AG04449 (cell line): ENCODE measurements around the gene C3orf49.
A peak's percentile ranks its signal among the peaks of the same experiment; 100 is the strongest.

Experiments
- CTCF ChIA-PET: fragments of 350-600 bp; formaldehyde crosslinking; extraction: SDS; loops from one replicate; lab custom pipeline; 2021; ENCODE audit warnings: antibody characterized with exemption; lab: Yijun Ruan, JAX
- POLR2A ChIA-PET: fragments of 400-600, 350-600 bp; formaldehyde crosslinking; extraction: SDS; loops from one replicate; lab custom pipeline; 2020; ENCODE audit warnings: antibody characterized with exemption, inconsistent platforms; lab: Yijun Ruan, JAX
- DNase-seq: peaks from one replicate; pipeline ENCODE4 v3.0.0-alpha.2; 2010; ENCODE audit warnings: low read depth, low spot score
- H3K4me3 ChIP-seq: 2 replicates; pipeline ENCODE4 v1.5.1; 2011; ENCODE audit warnings: low read depth, mild to moderate bottlenecking, control low read depth, low read length
- TF ChIP-seq, protein P1 (sequence below): IDR thresholded peaks from one replicate; pipeline ENCODE4 v1.5.1; 2011; ENCODE audit warnings: mild to moderate bottlenecking, moderate library complexity, low read length, control low read depth, inconsistent platforms; ENCODE audit not compliant: insufficient read depth; ENCODE audit errors: missing control alignments

Gene C3orf49, protein sequence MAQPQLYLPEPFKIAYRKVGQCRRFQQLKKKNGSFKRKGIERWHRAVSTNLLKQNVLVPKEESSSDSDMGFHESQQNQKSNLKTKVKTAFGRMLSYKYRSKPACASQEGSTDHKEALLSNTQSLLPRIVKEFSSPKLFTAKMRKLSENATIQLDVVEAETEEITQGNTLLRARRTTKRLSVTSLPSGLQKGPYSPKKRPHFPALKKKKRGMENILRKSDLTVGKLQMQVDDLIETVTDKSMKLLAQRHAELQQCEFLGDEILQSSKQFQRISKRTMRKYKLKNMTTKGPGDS

GRCh38 chr3:63819151-63819398, at the start of gene C3orf49:
TSS of gene C3orf49 (plus strand) at chr3:63819299. CDS start at chr3:63819472, 173 bp downstream.
- CTCF ChIA-PET, result interaction anchor here (0.7 to 16.6 kb wide), 20 partner anchors 8 to 584 kb away, joined by 3 to 491 read pairs (median 4); no protein-coding TSS in a partner anchor
- POLR2A ChIA-PET, result no interaction called here
- H3K4me3 ChIP-seq, result no peak within 1 kb of the TSS
- TF ChIP-seq, protein P1, sequence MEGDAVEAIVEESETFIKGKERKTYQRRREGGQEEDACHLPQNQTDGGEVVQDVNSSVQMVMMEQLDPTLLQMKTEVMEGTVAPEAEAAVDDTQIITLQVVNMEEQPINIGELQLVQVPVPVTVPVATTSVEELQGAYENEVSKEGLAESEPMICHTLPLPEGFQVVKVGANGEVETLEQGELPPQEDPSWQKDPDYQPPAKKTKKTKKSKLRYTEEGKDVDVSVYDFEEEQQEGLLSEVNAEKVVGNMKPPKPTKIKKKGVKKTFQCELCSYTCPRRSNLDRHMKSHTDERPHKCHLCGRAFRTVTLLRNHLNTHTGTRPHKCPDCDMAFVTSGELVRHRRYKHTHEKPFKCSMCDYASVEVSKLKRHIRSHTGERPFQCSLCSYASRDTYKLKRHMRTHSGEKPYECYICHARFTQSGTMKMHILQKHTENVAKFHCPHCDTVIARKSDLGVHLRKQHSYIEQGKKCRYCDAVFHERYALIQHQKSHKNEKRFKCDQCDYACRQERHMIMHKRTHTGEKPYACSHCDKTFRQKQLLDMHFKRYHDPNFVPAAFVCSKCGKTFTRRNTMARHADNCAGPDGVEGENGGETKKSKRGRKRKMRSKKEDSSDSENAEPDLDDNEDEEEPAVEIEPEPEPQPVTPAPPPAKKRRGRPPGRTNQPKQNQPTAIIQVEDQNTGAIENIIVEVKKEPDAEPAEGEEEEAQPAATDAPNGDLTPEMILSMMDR, result no peak
- DNase-seq, result no peak

DNA sequence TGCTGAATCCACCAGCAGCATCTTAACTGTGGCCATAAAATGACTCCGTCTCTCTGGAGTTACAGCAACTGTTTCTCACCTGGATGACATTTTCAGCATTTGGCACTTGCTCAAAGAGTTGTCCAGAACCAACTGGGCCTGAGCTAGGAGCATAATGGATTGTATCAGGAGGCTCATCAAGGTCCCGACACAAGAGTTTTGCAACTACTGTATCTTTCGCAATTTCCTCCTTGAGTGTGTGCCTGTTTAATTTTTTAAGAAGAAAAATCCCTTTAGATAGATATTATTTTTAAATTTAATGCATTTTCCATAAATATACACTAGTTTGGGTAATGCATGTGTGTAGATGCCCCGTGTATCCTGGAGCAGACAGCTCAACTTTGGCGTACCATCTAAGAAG, 44.3 kb upstream of the C3orf49 start:
- POLR2A ChIA-PET, result no interaction called here

DNA sequence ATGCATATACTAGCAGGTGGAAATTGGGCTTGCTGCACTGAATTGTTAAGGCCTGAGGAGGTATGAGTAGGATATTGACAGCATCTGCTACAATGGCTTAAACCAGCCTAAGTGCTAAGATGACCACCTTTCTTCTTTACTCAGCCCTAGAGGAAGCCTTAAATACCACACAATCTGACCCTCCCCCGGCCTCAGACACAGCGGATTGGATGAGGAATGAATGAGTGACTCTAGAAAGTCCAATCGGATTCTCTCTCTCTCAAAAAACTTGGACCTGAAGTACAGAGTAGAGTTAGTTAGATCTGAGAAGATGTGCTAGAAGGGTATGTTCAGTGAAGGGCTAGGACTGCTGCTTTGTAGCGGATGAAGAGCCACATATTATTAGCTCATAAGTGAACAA, 39.9 kb upstream of the C3orf49 start:
- no peak overlapping the region for H3K4me3 ChIP-seq
- CTCF ChIA-PET, result no interaction called here
- TF ChIP-seq, protein P1, result no peak
- POLR2A ChIA-PET, result no interaction called here
- DNase-seq, result no peak

More for the DNA sequence above, 44.3 kb upstream of the C3orf49 start:
- H3K4me3 ChIP-seq, result no peak overlapping the region
- no peak for DNase-seq
- CTCF ChIA-PET, result interaction anchor here (0.8 kb wide), 1 partner anchor 18 kb away, joined by 3 read pairs; no protein-coding TSS in a partner anchor
- TF ChIP-seq, protein P1, result no peak

GRCh38 chr3:63791974-63792373, 27.1 kb upstream of the C3orf49 start:
- CTCF ChIA-PET, result interaction anchor here (0.9 to 6.2 kb wide), 7 partner anchors 10 to 441 kb away, joined by 3 to 91 read pairs (median 6); no protein-coding TSS in a partner anchor
- TF ChIP-seq, protein P1, result peak; percentile 32
- peak; percentile 17 for DNase-seq
- H3K4me3 ChIP-seq, result no peak overlapping the region
- POLR2A ChIA-PET, result no interaction called here

DNA sequence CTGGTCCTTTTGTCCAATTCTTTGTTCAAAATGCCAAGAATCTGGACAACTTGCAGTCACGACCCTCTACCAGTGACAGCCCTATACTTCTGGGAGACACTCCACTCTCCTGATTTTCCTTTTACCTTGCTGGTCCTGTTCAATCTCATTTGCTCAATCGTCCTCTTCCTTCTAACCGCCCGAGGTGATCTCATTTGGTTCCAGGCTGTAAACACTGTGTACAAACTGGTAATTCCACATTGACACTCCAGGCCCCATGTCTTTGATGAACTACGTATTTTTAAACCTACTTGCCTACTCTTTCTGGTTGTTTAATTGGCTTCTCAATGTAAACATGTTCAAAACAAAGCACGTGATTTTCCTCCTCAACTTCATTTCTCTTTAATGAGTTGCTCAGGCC, 23.7 kb upstream of the C3orf49 start:
- ChIA-PET CTCF (interaction anchor here (6.2 kb wide), 1 partner anchor 444 kb away, joined by 91 read pairs; no protein-coding TSS in a partner anchor), POLR2A (no interaction called here)
- no peak overlapping the region for H3K4me3 ChIP-seq
- DNase-seq, result no peak
- TF ChIP-seq, protein P1, result no peak

GRCh38 chr3:63798544-63798943, 20.6 kb upstream of the C3orf49 start:
- DNase-seq, result no peak
- ChIA-PET POLR2A (no interaction called here), CTCF (interaction anchor here (1.1 to 1.2 kb wide), 2 partner anchors 10 to 138 kb away, joined by 3 read pairs; no protein-coding TSS in a partner anchor)
- TF ChIP-seq, protein P1, result no peak
- H3K4me3 ChIP-seq, result no peak overlapping the region
